VCaP (cell line): ENCODE data around the gene RECK.

Source experiments
- H3K27ac ChIP-seq: fragments of 450-650 bp; 2 replicates; pipeline ENCODE4 v1.5.1; 2017
- CTCF ChIP-seq: fragments of 450-650 bp; conservative IDR thresholded peaks from 2 replicates; pipeline ENCODE4 v1.5.1; 2017; ENCODE audit warnings: mild to moderate bottlenecking, moderate library complexity

The RECK gene

GRCh38 chr9:36091026-36091953 lies 54.6 kb downstream of the RECK start:
- H3K27ac ChIP-seq = peak overlapping the region; percentile 52
- peak; percentile 53 for TF ChIP-seq CTCF

GRCh38 chr9:36092014-36092413 lies 55.3 kb downstream of the RECK start:
- TF ChIP-seq CTCF = no peak

GRCh38 chr9:36092509-36093215 lies 55.9 kb downstream of the RECK start:
- H3K27ac ChIP-seq = no peak overlapping the region
- TF ChIP-seq CTCF = no peak

More at GRCh38 chr9:36092014-36092413, 55.3 kb downstream of the RECK start:
- H3K27ac ChIP-seq = peak overlapping the region; percentile 52

- H3K27ac ChIP-seq = no peak overlapping the region
- TF ChIP-seq CTCF = no peak
These were observed 56.7 kb downstream of the RECK start for GRCh38 chr9:36093384-36093783.

- peak overlapping the region; percentile 86 for H3K27ac ChIP-seq
- TF ChIP-seq CTCF = no peak
These were observed 63.0 kb downstream of the RECK start for GRCh38 chr9:36099718-36100117.

- H3K27ac ChIP-seq = peak overlapping the region; percentile 86
- TF ChIP-seq CTCF = no peak
These were observed 63.8 kb downstream of the RECK start for GRCh38 chr9:36100532-36100931.
